Smooth muscle cell (in vitro differentiated cells): ENCODE data around the gene CARD9. TPM values are rescaled to one million over a fixed set of nuclear protein-coding genes. Genes with fewer than 3 reads are reported as not detected.

ENCODE experiments used
- DNase-seq: peaks from one replicate; lab custom pipeline; 2025; ENCODE audit not compliant: unreplicated experiment; lab: John Stamatoyannopoulos, UW
- H2AFZ ChIP-seq: fragments of 200-600 bp; sonication (generic); 2 replicates; pipeline ENCODE4 v1.6.0; 2016; ENCODE audit warnings: antibody characterized with exemption, low read depth, mild to moderate bottlenecking
- H3F3A ChIP-seq: fragments of 200-600 bp; sonication (generic); 2 replicates; pipeline ENCODE4 v1.6.0; 2017; ENCODE audit warnings: antibody characterized with exemption, low read depth
- H3K27ac ChIP-seq: fragments of 200-600 bp; sonication (generic); 2 replicates; pipeline ENCODE4 v1.5.1; 2016; ENCODE audit warnings: low read depth, mild to moderate bottlenecking
- H3K27me3 ChIP-seq: fragments of 200-600 bp; sonication (generic); 2 replicates; pipeline ENCODE4 v1.6.1; 2016; ENCODE audit warnings: low read depth, mild to moderate bottlenecking
- H3K36me3 ChIP-seq: fragments of 200-600 bp; sonication (generic); 2 replicates; pipeline ENCODE4 v1.5.1; 2016; ENCODE audit warnings: low read depth
- H3K4me1 ChIP-seq: fragments of 200-600 bp; sonication (generic); 2 replicates; pipeline ENCODE4 v1.5.1; 2016; ENCODE audit warnings: low read depth
- H3K4me2 ChIP-seq: fragments of 200-600 bp; sonication (generic); 2 replicates; pipeline ENCODE4 v1.6.0; 2016; ENCODE audit warnings: mild to moderate bottlenecking
- H3K4me3 ChIP-seq: fragments of 200-600 bp; sonication (generic); 2 replicates; pipeline ENCODE4 v1.5.1; 2016; ENCODE audit warnings: mild to moderate bottlenecking
- H3K79me2 ChIP-seq: fragments of 200-600 bp; sonication (generic); 2 replicates; pipeline ENCODE4 v1.6.0; 2016; ENCODE audit warnings: low read depth, mild to moderate bottlenecking
- H3K9ac ChIP-seq: fragments of 200-600 bp; sonication (generic); 2 replicates; pipeline ENCODE4 v1.6.0; 2016; ENCODE audit warnings: low read depth
- H3K9me3 ChIP-seq: fragments of 200-600 bp; sonication (generic); replicated peaks from 2 replicates; pipeline ENCODE4 v1.5.1; 2016; ENCODE audit warnings: low read depth
- H4K20me1 ChIP-seq: fragments of 200-600 bp; sonication (generic); 2 replicates; pipeline ENCODE4 v1.6.0; 2016; ENCODE audit warnings: low read depth
- WGBS: methylation state at CpG from one replicate; pipeline ENCODE4 v1.1.7; 2016; ENCODE audit warnings: low lambda C conversion rate; 5-methylcytosine and 5-hydroxymethylcytosine counted together
- polyA plus RNA-seq: library from polyadenylated mRNA; unstranded; fragments of >200 nt; fragmentation: Nextera tagmentation; extraction: Ambion mirVana; gene quantifications from 2 replicates; pipeline ENCODE4 v1.2.1, GENCODE V29; 2016
- total RNA-seq: library from RNA; depleted of rRNA; stranded (reverse); fragments of >200 nt; gene quantifications from 2 replicates; pipeline ENCODE4 v1.2.3, GENCODE V29; 2014
- TF ChIP-seq, protein P1 (sequence below): fragments of 200-600 bp; sonication (generic); IDR thresholded peaks from 2 replicates; pipeline ENCODE4 v1.5.1; 2017; ENCODE audit warnings: borderline replicate concordance, mild to moderate bottlenecking, antibody characterized with exemption; ENCODE audit not compliant: insufficient read depth, poor library complexity, severe bottlenecking

CARD9 gene
- total and polyA plus RNA-seq, 2 experiments from 2014 or later = 1.2 to 1.9 TPM

DNA sequence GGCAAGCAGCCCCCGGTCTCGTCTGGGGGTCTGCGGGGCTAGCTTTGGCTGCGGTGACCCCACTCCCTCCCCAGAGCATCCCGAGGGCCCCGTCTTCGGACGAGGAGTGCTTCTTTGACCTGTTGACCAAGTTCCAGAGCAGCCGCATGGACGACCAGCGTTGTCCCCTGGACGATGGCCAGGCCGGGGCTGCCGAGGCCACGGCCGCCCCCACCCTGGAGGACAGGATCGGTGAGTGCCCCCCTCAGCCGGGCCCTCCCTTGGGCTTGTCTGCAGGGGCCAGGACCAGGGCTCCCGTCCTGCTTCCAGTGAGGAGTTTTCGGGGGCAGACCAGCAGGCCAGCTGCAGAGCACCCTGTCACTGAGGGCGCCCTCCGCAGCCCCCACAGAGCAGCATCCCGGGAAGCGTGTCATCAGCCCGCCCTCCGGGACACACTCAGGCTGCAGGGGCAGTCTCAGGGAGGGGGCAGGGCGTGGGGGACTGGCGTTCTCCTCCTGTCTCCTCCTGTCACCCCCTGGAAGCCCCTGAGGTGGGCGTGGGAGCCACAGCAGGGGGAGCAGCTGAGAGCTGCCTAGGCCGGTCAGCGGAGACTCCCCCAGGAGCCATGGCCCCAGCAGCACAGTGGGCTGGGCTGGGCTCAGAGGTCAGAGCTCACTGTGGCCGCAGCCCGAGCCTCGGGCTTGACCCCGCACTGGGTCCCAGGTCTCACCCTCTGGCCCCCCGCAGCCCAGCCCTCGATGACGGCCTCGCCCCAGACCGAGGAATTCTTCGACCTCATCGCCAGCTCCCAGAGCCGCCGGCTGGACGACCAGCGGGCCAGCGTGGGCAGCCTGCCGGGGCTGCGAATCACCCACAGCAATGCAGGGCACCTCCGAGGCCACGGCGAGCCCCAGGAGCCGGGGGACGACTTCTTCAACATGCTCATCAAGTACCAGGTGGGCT, 17.6 kb downstream of the CARD9 start:
- Histone ChIP-seq H3K4me3 (no peak overlapping the region), H3K36me3 (no peaks in the 10 kb centered on the region), H3K4me1 (no peaks in the 10 kb centered on the region), H2AFZ (no peak overlapping the region), H3F3A (no peaks in the 10 kb centered on the region), H3K4me2 (no peak overlapping the region), H3K79me2 (no peaks in the 10 kb centered on the region), H3K27ac (no peak overlapping the region), H3K9ac (no peak overlapping the region), H3K9me3 (no peaks in the 10 kb centered on the region), H3K27me3 (no peaks in the 10 kb centered on the region), H4K20me1 (peaks cover 27% of the 10 kb centered on the region)
- 92% methylated on average over 49 of the region's 54 CpGs for WGBS
- DNase-seq = no peak
- TF ChIP-seq, protein P1, sequence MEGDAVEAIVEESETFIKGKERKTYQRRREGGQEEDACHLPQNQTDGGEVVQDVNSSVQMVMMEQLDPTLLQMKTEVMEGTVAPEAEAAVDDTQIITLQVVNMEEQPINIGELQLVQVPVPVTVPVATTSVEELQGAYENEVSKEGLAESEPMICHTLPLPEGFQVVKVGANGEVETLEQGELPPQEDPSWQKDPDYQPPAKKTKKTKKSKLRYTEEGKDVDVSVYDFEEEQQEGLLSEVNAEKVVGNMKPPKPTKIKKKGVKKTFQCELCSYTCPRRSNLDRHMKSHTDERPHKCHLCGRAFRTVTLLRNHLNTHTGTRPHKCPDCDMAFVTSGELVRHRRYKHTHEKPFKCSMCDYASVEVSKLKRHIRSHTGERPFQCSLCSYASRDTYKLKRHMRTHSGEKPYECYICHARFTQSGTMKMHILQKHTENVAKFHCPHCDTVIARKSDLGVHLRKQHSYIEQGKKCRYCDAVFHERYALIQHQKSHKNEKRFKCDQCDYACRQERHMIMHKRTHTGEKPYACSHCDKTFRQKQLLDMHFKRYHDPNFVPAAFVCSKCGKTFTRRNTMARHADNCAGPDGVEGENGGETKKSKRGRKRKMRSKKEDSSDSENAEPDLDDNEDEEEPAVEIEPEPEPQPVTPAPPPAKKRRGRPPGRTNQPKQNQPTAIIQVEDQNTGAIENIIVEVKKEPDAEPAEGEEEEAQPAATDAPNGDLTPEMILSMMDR = no peak

DNA sequence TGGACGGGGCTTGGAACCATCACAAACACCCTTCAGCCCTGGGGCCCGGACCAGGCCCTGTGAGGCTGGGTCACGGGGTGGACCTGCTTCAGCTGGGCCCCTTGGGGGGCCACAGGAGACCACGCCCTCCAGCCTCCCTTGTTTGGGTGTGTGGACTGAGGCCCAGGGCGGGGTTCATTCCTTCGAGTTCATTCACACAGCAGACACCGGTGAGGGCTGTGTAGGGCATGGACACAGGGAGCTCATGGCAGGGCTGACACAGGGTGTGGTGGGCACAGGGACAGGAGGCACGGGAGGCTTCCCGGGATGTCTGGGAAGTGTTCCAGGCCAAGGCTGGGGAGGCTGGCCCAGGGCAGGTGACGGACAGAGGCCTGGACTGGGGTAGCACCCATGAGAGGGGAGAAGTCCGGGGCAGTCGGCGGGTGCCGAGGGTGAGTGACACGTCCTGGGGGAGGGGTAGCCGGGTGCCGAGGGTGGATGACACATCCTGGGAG, 18.8 kb downstream of the CARD9 start:
- Histone ChIP-seq H3K9me3 (no peaks in the 10 kb centered on the region), H3K4me3 (no peak overlapping the region), H3K79me2 (no peaks in the 10 kb centered on the region), H3K4me1 (no peaks in the 10 kb centered on the region), H2AFZ (no peak overlapping the region), H3K27me3 (no peaks in the 10 kb centered on the region), H3K36me3 (no peaks in the 10 kb centered on the region), H3K27ac (no peak overlapping the region), H4K20me1 (peaks cover 32% of the 10 kb centered on the region), H3K9ac (no peak overlapping the region), H3F3A (no peaks in the 10 kb centered on the region), H3K4me2 (no peak overlapping the region)
- DNase-seq = no peak
- WGBS = 76% methylated on average over 15 of the region's 17 CpGs
- TF ChIP-seq, protein P1 = no peak

GRCh38 chr9:136353757-136354488, 19.5 kb downstream of the CARD9 start:
- 93% methylated on average over 13 of the region's 13 CpGs for WGBS
- Histone ChIP-seq H3K36me3 (no peaks in the 10 kb centered on the region), H3K27ac (no peak overlapping the region), H3K27me3 (no peaks in the 10 kb centered on the region), H4K20me1 (peaks cover 32% of the 10 kb centered on the region), H3K9me3 (no peaks in the 10 kb centered on the region), H3K9ac (no peak overlapping the region), H3K79me2 (no peaks in the 10 kb centered on the region), H3K4me3 (no peak overlapping the region), H3K4me1 (no peaks in the 10 kb centered on the region), H2AFZ (no peak overlapping the region), H3K4me2 (no peak overlapping the region), H3F3A (no peaks in the 10 kb centered on the region)
- no peak for DNase-seq
- TF ChIP-seq, protein P1 = no peak
